ENCODE data around the gene TAS2R7.

The TAS2R7 gene

DNA sequence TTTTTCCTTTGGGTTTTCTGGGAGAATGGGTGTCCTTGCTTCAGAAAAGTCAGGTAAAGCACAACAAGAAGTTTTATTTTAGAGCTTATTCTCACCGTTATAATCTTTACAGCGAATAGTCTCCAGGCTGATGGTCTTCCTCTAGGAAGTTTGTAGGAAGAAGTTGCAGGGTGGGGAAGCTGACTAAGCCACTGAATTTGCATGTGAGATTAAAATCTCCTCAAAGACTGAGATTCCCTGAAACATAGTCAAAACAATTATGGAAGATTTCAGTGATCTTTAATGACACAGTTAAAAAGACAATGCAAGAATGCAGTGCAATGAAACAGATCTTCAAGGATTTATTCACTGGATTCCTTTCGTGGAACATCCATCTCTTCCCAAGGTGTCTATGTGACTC is 22.5 kb upstream of the TAS2R7 start:
- Histone ChIP-seq H4K8ac (ENCODE audit: low read length) (no peak overlapping the region), H3K4me3 (ENCODE audit: insufficient read depth in 1 of 2, low read depth in 1 of 2, low read length in 2 of 2) (no peak overlapping the region), H2BK120ac (ENCODE audit: low read depth, low read length) (no peak overlapping the region), H3K9ac (ENCODE audit: low read length) (no peak overlapping the region), H3K14ac (ENCODE audit: low read length in 2 of 2) (no peak overlapping the region), H2BK12ac (ENCODE audit: low read length in 2 of 2) (no peak overlapping the region), H2BK15ac (ENCODE audit: low read depth, poor library complexity, severe bottlenecking) (no peak overlapping the region), H2AFZ (ENCODE audit: low read depth, low read length) (no peak overlapping the region), H3K4ac (ENCODE audit: low read depth in 1 of 2, low read length in 2 of 2) (no peak overlapping the region), H3K79me1 (replicated peaks; ENCODE audit: low read length, poor library complexity, severe bottlenecking) (no peaks in the 10 kb centered on the region), H2AK5ac (ENCODE audit: low read length, severe bottlenecking) (no peak overlapping the region), H2BK5ac (ENCODE audit: low read depth, low read length, poor library complexity, severe bottlenecking) (no peak overlapping the region), H3K27ac (ENCODE audit: low read length, poor library complexity, severe bottlenecking) (no peak overlapping the region), H3K9me3 (ENCODE audit: control insufficient read depth, low read length) (no peaks in the 10 kb centered on the region), H3K4me2 (ENCODE audit: low read length, poor library complexity, severe bottlenecking) (no peak overlapping the region), H3K36me3 (ENCODE audit: control insufficient read depth in 1 of 2, insufficient read depth in 2 of 2, low read depth in 1 of 2, low read length in 2 of 2) (no peaks in the 10 kb centered on the region), H3K23ac (ENCODE audit: low read length in 2 of 2) (no peak overlapping the region), H3K27me3 (ENCODE audit: control insufficient read depth in 1 of 2, insufficient read depth in 1 of 2, low read length in 2 of 2) (no peaks in the 10 kb centered on the region), H3K4me1 (ENCODE audit: control insufficient read depth, insufficient read depth, low read depth, low read length) (no peaks in the 10 kb centered on the region), H3K18ac (ENCODE audit: low read depth in 1 of 2, low read length in 2 of 2) (no peak overlapping the region), H4K91ac (ENCODE audit: low read length) (no peak overlapping the region)
- no peak for DNase-seq
- 100% methylated on average over 3 of the region's 3 CpGs for WGBS

- WGBS: no CpG with 5 or more reads among the region's 3 CpGs
Measured at GRCh38 chr12:10811883-10812536, 9.6 kb upstream of the TAS2R7 start.

GRCh38 chr12:10810068-10810467 is 7.6 kb upstream of the TAS2R7 start, which contains the start of gene TAS2R9:
TAS2R9 (minus strand) TSS chr12:10810168; CDS start chr12:10810075, 93 bp downstream.
- no peaks in the 10 kb centered on the region for H3K4me1 ChIP-seq (ENCODE audit: control insufficient read depth, insufficient read depth, low read depth, low read length)
- no peak within 1 kb of the TSS for H2BK12ac ChIP-seq (ENCODE audit: low read length in 2 of 2)
- no peak within 1 kb of the TSS for H3K4me3 ChIP-seq (ENCODE audit: insufficient read depth in 1 of 2, low read depth in 1 of 2, low read length in 2 of 2)
- no peak within 1 kb of the TSS for H2AFZ ChIP-seq (ENCODE audit: low read depth, low read length)
- H3K23ac ChIP-seq (ENCODE audit: low read length in 2 of 2): no peak within 1 kb of the TSS
- H3K79me1 ChIP-seq (replicated peaks; ENCODE audit: low read length, poor library complexity, severe bottlenecking): no peaks in the 10 kb centered on the region
- H4K8ac ChIP-seq (ENCODE audit: low read length): no peak within 1 kb of the TSS
- H3K4ac ChIP-seq (ENCODE audit: low read depth in 1 of 2, low read length in 2 of 2): no peak within 1 kb of the TSS
- no peaks in the 10 kb centered on the region for H3K9me3 ChIP-seq (ENCODE audit: control insufficient read depth, low read length)
- H3K27ac ChIP-seq (ENCODE audit: low read length, poor library complexity, severe bottlenecking): no peak within 1 kb of the TSS
- H3K27me3 ChIP-seq (ENCODE audit: control insufficient read depth in 1 of 2, insufficient read depth in 1 of 2, low read length in 2 of 2): no peaks in the 10 kb centered on the region
- H2BK120ac ChIP-seq (ENCODE audit: low read depth, low read length): no peak within 1 kb of the TSS
- no peak within 1 kb of the TSS for H3K18ac ChIP-seq (ENCODE audit: low read depth in 1 of 2, low read length in 2 of 2)
- no peak for DNase-seq
- H2AK5ac ChIP-seq (ENCODE audit: low read length, severe bottlenecking): no peak within 1 kb of the TSS
- no peak within 1 kb of the TSS for H4K91ac ChIP-seq (ENCODE audit: low read length)
- no peak within 1 kb of the TSS for H2BK5ac ChIP-seq (ENCODE audit: low read depth, low read length, poor library complexity, severe bottlenecking)
- no peaks in the 10 kb centered on the region for H3K36me3 ChIP-seq (ENCODE audit: control insufficient read depth in 1 of 2, insufficient read depth in 2 of 2, low read depth in 1 of 2, low read length in 2 of 2)
- H3K9ac ChIP-seq (ENCODE audit: low read length): no peak within 1 kb of the TSS
- H3K4me2 ChIP-seq (ENCODE audit: low read length, poor library complexity, severe bottlenecking): no peak within 1 kb of the TSS
- no peak within 1 kb of the TSS for H3K14ac ChIP-seq (ENCODE audit: low read length in 2 of 2)
- H2BK15ac ChIP-seq (ENCODE audit: low read depth, poor library complexity, severe bottlenecking): no peak within 1 kb of the TSS

More at GRCh38 chr12:10811883-10812536, 9.6 kb upstream of the TAS2R7 start:
- no peak overlapping the region for H2BK5ac ChIP-seq (ENCODE audit: low read depth, low read length, poor library complexity, severe bottlenecking)
- no peak overlapping the region for H3K27ac ChIP-seq (ENCODE audit: low read length, poor library complexity, severe bottlenecking)
- no peak overlapping the region for H3K4me3 ChIP-seq (ENCODE audit: insufficient read depth in 1 of 2, low read depth in 1 of 2, low read length in 2 of 2)
- no peak overlapping the region for H3K9ac ChIP-seq (ENCODE audit: low read length)
- no peak overlapping the region for H4K91ac ChIP-seq (ENCODE audit: low read length)
- no peak overlapping the region for H2BK15ac ChIP-seq (ENCODE audit: low read depth, poor library complexity, severe bottlenecking)
- no peak overlapping the region for H3K14ac ChIP-seq (ENCODE audit: low read length in 2 of 2)
- no peak overlapping the region for H4K8ac ChIP-seq (ENCODE audit: low read length)
- no peak overlapping the region for H3K4ac ChIP-seq (ENCODE audit: low read depth in 1 of 2, low read length in 2 of 2)
- H2AFZ ChIP-seq (ENCODE audit: low read depth, low read length): no peak overlapping the region
- H3K4me2 ChIP-seq (ENCODE audit: low read length, poor library complexity, severe bottlenecking): no peak overlapping the region
- H3K18ac ChIP-seq (ENCODE audit: low read depth in 1 of 2, low read length in 2 of 2): no peak overlapping the region
- no peak overlapping the region for H2BK12ac ChIP-seq (ENCODE audit: low read length in 2 of 2)
- H3K36me3 ChIP-seq (ENCODE audit: control insufficient read depth in 1 of 2, insufficient read depth in 2 of 2, low read depth in 1 of 2, low read length in 2 of 2): no peaks in the 10 kb centered on the region
- no peaks in the 10 kb centered on the region for H3K4me1 ChIP-seq (ENCODE audit: control insufficient read depth, insufficient read depth, low read depth, low read length)
- no peak overlapping the region for H2AK5ac ChIP-seq (ENCODE audit: low read length, severe bottlenecking)
- H2BK120ac ChIP-seq (ENCODE audit: low read depth, low read length): no peak overlapping the region
- H3K79me1 ChIP-seq (replicated peaks; ENCODE audit: low read length, poor library complexity, severe bottlenecking): no peaks in the 10 kb centered on the region
- no peak for DNase-seq
- no peak overlapping the region for H3K23ac ChIP-seq (ENCODE audit: low read length in 2 of 2)
- H3K9me3 ChIP-seq (ENCODE audit: control insufficient read depth, low read length): no peaks in the 10 kb centered on the region
- no peaks in the 10 kb centered on the region for H3K27me3 ChIP-seq (ENCODE audit: control insufficient read depth in 1 of 2, insufficient read depth in 1 of 2, low read length in 2 of 2)

DNA sequence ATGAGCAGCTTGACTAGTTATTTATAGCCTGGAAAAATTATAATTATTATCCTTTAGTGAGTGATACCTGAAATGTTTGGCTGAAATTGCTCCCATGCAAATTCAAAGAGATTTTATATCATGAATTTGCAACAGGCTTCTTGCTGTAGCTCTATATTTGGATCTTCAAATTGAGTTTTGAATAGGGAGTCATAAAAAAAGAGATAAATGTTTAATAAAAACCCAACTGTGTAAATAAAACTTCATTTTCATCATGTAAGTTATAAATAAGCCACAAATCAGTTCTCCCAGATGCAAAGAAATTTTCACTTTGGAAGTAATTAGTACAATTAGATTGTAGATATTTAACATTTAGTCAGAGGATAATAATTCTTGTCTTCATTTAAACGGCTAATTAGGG is 4.8 kb upstream of the TAS2R7 start, which contains the start of gene TAS2R8:
TAS2R8 (minus strand) TSS at position 101 of the 400 bp plus-strand sequence. CDS start 306 bp downstream, outside the sequence.
- H3K14ac ChIP-seq (ENCODE audit: low read length in 2 of 2): no peak within 1 kb of the TSS
- no peaks in the 10 kb centered on the region for H3K79me1 ChIP-seq (replicated peaks; ENCODE audit: low read length, poor library complexity, severe bottlenecking)
- DNase-seq: no peak
- no peak within 1 kb of the TSS for H2BK15ac ChIP-seq (ENCODE audit: low read depth, poor library complexity, severe bottlenecking)
- H3K4me1 ChIP-seq (ENCODE audit: control insufficient read depth, insufficient read depth, low read depth, low read length): no peaks in the 10 kb centered on the region
- H2BK12ac ChIP-seq (ENCODE audit: low read length in 2 of 2): no peak within 1 kb of the TSS
- no peaks in the 10 kb centered on the region for H3K36me3 ChIP-seq (ENCODE audit: control insufficient read depth in 1 of 2, insufficient read depth in 2 of 2, low read depth in 1 of 2, low read length in 2 of 2)
- no peak within 1 kb of the TSS for H3K4me2 ChIP-seq (ENCODE audit: low read length, poor library complexity, severe bottlenecking)
- H2BK5ac ChIP-seq (ENCODE audit: low read depth, low read length, poor library complexity, severe bottlenecking): no peak within 1 kb of the TSS
- no peaks in the 10 kb centered on the region for H3K9me3 ChIP-seq (ENCODE audit: control insufficient read depth, low read length)
- H3K9ac ChIP-seq (ENCODE audit: low read length): no peak within 1 kb of the TSS
- no peak within 1 kb of the TSS for H3K4ac ChIP-seq (ENCODE audit: low read depth in 1 of 2, low read length in 2 of 2)
- no peak within 1 kb of the TSS for H3K23ac ChIP-seq (ENCODE audit: low read length in 2 of 2)
- no peak within 1 kb of the TSS for H3K18ac ChIP-seq (ENCODE audit: low read depth in 1 of 2, low read length in 2 of 2)
- H3K4me3 ChIP-seq (ENCODE audit: insufficient read depth in 1 of 2, low read depth in 1 of 2, low read length in 2 of 2): no peak within 1 kb of the TSS
- H3K27ac ChIP-seq (ENCODE audit: low read length, poor library complexity, severe bottlenecking): no peak within 1 kb of the TSS
- no CpG with 5 or more reads among the region's 1 CpG for WGBS
- no peak within 1 kb of the TSS for H4K91ac ChIP-seq (ENCODE audit: low read length)
- no peak within 1 kb of the TSS for H2AFZ ChIP-seq (ENCODE audit: low read depth, low read length)
- H3K27me3 ChIP-seq (ENCODE audit: control insufficient read depth in 1 of 2, insufficient read depth in 1 of 2, low read length in 2 of 2): no peaks in the 10 kb centered on the region
- H4K8ac ChIP-seq (ENCODE audit: low read length): no peak within 1 kb of the TSS
- H2BK120ac ChIP-seq (ENCODE audit: low read depth, low read length): no peak within 1 kb of the TSS
- H2AK5ac ChIP-seq (ENCODE audit: low read length, severe bottlenecking): no peak within 1 kb of the TSS
